Measurements from ENCODE around the gene CALD1. TPM values are rescaled to one million over a fixed set of nuclear protein-coding genes. Genes with fewer than 3 reads are reported as not detected.

CALD1 gene
- polyA plus RNA-seq, 4 donors: 3.4 to 70.8 (median 45.3) TPM

DNA sequence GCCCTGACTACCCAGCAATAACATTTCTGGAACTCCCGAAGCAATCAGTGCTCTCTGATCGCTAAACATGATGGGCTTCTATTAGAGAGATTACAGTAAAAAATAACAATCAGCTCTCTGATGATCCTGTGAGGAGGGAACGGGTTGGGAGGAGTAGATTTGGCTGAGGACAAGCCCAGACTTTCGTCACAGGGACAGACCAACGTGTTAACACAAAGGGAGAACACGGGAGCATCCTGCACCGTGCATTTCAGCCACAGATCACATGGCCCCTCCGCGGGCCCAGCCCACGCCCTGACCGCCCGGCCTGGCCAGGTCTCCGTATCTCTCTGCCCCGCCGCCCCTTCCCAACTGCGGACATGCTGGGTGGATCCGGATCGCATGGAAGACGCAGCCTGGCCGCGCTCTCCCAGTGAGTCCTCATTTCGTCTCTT, 111.8 kb downstream of the CALD1 start:
- Histone ChIP-seq H3K9me3 (ENCODE audit: control insufficient read depth in 2 of 2, insufficient read depth in 1 of 2, low read depth in 1 of 2, low read length in 1 of 2) (peaks cover 0 to 5% of the 10 kb centered on the region in 2 donors), H3K27me3 (ENCODE audit: control insufficient read depth in 3 of 3, insufficient read depth in 3 of 3, low read length in 3 of 3) (peaks cover 0 to 11% (median 6%) of the 10 kb centered on the region in 3 donors), H3K4me1 (ENCODE audit: control insufficient read depth in 3 of 3, insufficient read depth in 2 of 3, low read depth in 1 of 3, low read length in 2 of 3) (peaks cover 0 to 19% (median 0%) of the 10 kb centered on the region in 3 donors), H3K36me3 (ENCODE audit: control insufficient read depth in 3 of 3, insufficient read depth in 2 of 3, low read depth in 1 of 3, low read length in 3 of 3) (peaks cover 0 to 3% (median 0%) of the 10 kb centered on the region in 3 donors), H3K4me3 (ENCODE audit: low read depth in 1 of 3, low read length in 3 of 3) (peak overlapping the region in 1 of 3 donors; percentile 52), H3K27ac (ENCODE audit: low read depth in 1 of 3, low read length in 2 of 3) (peak overlapping the region in 2 of 3 donors; percentile 49 to 66)
- FAIRE-seq (no peak), DNase-seq (peak in 1 of 2 donors; percentile 65)
- WGBS, 3 donors: 4 to 13% (median 11%) methylated on average over 22 of the region's 22 CpGs

- Histone ChIP-seq H3K4me1 (ENCODE audit: control insufficient read depth in 3 of 3, insufficient read depth in 2 of 3, low read depth in 1 of 3, low read length in 2 of 3) (peaks cover 0 to 12% (median 0%) of the 10 kb centered on the region in 3 donors), H3K9me3 (ENCODE audit: control insufficient read depth in 2 of 2, insufficient read depth in 1 of 2, low read depth in 1 of 2, low read length in 1 of 2) (peaks cover 0 to 9% of the 10 kb centered on the region in 2 donors), H3K4me3 (ENCODE audit: low read depth in 1 of 3, low read length in 3 of 3) (peak overlapping the region in 1 of 3 donors; percentile 52), H3K27ac (ENCODE audit: low read depth in 1 of 3, low read length in 2 of 3) (peak overlapping the region; percentile 14 to 66 (median 49)), H3K36me3 (ENCODE audit: control insufficient read depth in 3 of 3, insufficient read depth in 2 of 3, low read depth in 1 of 3, low read length in 3 of 3) (peaks cover 0 to 3% (median 0%) of the 10 kb centered on the region in 3 donors), H3K27me3 (ENCODE audit: control insufficient read depth in 3 of 3, insufficient read depth in 3 of 3, low read length in 3 of 3) (peaks cover 0 to 11% (median 6%) of the 10 kb centered on the region in 3 donors)
- FAIRE-seq (no peak), DNase-seq (peak in 1 of 2 donors; percentile 22)
- 35 to 41% (median 40%) methylated on average over 13 to 14 of the region's 14 CpGs for WGBS, 3 donors
These were observed 112.6 kb downstream of the CALD1 start for GRCh38 chr7:134891696-134892678.

DNA sequence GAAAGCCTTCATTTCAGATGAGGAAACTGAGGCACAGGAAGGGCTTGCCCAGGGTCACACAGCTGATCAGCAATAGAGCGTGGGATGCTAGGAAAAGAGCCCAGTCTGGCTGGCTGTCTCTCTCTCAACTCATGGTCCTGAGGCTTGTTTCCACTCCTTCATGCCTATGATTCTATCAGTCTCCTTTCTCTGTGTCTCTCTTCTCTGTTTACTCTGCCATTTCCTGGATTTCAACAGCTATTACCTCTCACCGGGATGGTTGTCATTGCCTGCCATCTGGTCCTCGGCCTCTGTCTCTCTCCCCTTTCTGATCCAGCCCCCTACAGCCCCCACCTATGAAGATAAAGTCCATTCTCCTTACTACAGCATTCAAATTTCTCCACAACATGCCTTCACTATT, 113.5 kb downstream of the CALD1 start:
- no peak for DNase-seq
- Histone ChIP-seq H3K36me3 (ENCODE audit: control insufficient read depth in 3 of 3, insufficient read depth in 2 of 3, low read depth in 1 of 3, low read length in 3 of 3) (peaks cover 0 to 3% (median 0%) of the 10 kb centered on the region in 3 donors), H3K27ac (ENCODE audit: low read depth in 1 of 3, low read length in 2 of 3) (peak overlapping the region in 2 of 3 donors; percentile 49 to 66), H3K27me3 (ENCODE audit: control insufficient read depth in 3 of 3, insufficient read depth in 3 of 3, low read length in 3 of 3) (peaks cover 0 to 11% (median 6%) of the 10 kb centered on the region in 3 donors), H3K9me3 (ENCODE audit: control insufficient read depth in 2 of 2, insufficient read depth in 1 of 2, low read depth in 1 of 2, low read length in 1 of 2) (peaks cover 0 to 12% of the 10 kb centered on the region in 2 donors), H3K4me3 (ENCODE audit: low read depth in 1 of 3, low read length in 3 of 3) (no peak overlapping the region), H3K4me1 (ENCODE audit: control insufficient read depth in 3 of 3, insufficient read depth in 2 of 3, low read depth in 1 of 3, low read length in 2 of 3) (peaks cover 0 to 10% (median 0%) of the 10 kb centered on the region in 3 donors)
- no peak for FAIRE-seq
- 31 to 46% (median 39%) methylated on average over 3 of the region's 3 CpGs for WGBS, 3 donors

DNA sequence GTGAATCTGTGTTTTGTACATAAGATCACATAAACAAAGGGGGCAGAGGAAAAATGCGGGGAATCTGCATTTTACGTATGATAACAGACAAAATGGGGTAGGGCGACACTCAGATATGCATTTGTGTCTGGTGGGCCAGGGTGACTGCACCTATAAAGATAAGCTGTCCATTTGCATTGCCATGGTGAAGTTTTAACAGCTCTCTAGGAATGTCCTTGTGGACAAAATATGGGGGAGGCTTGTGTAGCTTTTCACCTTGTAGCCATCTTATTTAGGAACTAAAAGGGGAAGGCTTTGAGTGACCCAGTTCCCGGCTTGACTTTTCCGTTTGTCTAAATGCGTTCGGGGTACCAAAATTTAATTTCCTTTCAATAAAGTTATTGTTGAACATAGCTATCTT, 114.5 kb downstream of the CALD1 start:
- FAIRE-seq: no peak
- H3K36me3 ChIP-seq (ENCODE audit: control insufficient read depth in 3 of 3, insufficient read depth in 2 of 3, low read depth in 1 of 3, low read length in 3 of 3): peaks cover 0 to 3% (median 0%) of the 10 kb centered on the region in 3 donors
- H3K9me3 ChIP-seq (ENCODE audit: control insufficient read depth in 2 of 2, insufficient read depth in 1 of 2, low read depth in 1 of 2, low read length in 1 of 2): peaks cover 0 to 12% of the 10 kb centered on the region in 2 donors
- no peak for DNase-seq
- H3K27ac ChIP-seq (ENCODE audit: low read depth in 1 of 3, low read length in 2 of 3): no peak overlapping the region
- H3K4me1 ChIP-seq (ENCODE audit: control insufficient read depth in 3 of 3, insufficient read depth in 2 of 3, low read depth in 1 of 3, low read length in 2 of 3): peaks cover 0 to 10% (median 0%) of the 10 kb centered on the region in 3 donors
- peaks cover 0 to 11% (median 6%) of the 10 kb centered on the region in 3 donors for H3K27me3 ChIP-seq (ENCODE audit: control insufficient read depth in 3 of 3, insufficient read depth in 3 of 3, low read length in 3 of 3)
- 85 to 89% (median 88%) methylated on average over 7 of the region's 7 CpGs for WGBS, 3 donors
- no peak overlapping the region for H3K4me3 ChIP-seq (ENCODE audit: low read depth in 1 of 3, low read length in 3 of 3)

GRCh38 chr7:134894928-134895327, 115.5 kb downstream of the CALD1 start:
- DNase-seq (no peak), FAIRE-seq (no peak)
- Histone ChIP-seq H3K27ac (ENCODE audit: low read depth in 1 of 3, low read length in 2 of 3) (no peak overlapping the region), H3K27me3 (ENCODE audit: control insufficient read depth in 3 of 3, insufficient read depth in 3 of 3, low read length in 3 of 3) (peaks cover 0 to 11% (median 6%) of the 10 kb centered on the region in 3 donors), H3K4me3 (ENCODE audit: low read depth in 1 of 3, low read length in 3 of 3) (no peak overlapping the region), H3K4me1 (ENCODE audit: control insufficient read depth in 3 of 3, insufficient read depth in 2 of 3, low read depth in 1 of 3, low read length in 2 of 3) (peaks cover 0 to 10% (median 0%) of the 10 kb centered on the region in 3 donors), H3K9me3 (ENCODE audit: control insufficient read depth in 2 of 2, insufficient read depth in 1 of 2, low read depth in 1 of 2, low read length in 1 of 2) (peaks cover 0 to 12% of the 10 kb centered on the region in 2 donors), H3K36me3 (ENCODE audit: control insufficient read depth in 3 of 3, insufficient read depth in 2 of 3, low read depth in 1 of 3, low read length in 3 of 3) (peaks cover 0 to 3% (median 0%) of the 10 kb centered on the region in 3 donors)
- WGBS, 3 donors: 44 to 60% (median 59%) methylated on average over 1 of the region's 1 CpG

DNA sequence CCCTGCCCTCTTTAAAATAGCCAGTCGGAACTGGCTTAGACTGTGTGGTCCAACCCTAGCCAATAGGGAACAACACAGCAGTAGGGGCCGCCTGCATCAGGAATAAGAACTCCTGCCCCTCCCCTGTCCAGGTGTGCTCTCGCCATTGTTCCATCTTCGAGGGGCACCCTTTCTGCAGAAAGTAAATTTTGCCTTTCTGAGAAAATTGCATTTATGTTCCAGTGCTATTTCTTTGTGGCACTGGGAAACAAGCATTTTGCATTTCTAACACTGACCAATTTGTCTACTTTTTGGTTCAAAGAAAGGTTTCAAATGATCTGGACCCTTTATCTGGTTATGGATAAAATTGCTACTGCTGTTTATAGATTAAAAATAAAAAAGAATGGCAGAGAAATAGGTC, 116.6 kb downstream of the CALD1 start:
- Histone ChIP-seq H3K9me3 (ENCODE audit: control insufficient read depth in 2 of 2, insufficient read depth in 1 of 2, low read depth in 1 of 2, low read length in 1 of 2) (peaks cover 0 to 12% of the 10 kb centered on the region in 2 donors), H3K27me3 (ENCODE audit: control insufficient read depth in 3 of 3, insufficient read depth in 3 of 3, low read length in 3 of 3) (peaks cover 0 to 11% (median 2%) of the 10 kb centered on the region in 3 donors), H3K4me1 (ENCODE audit: control insufficient read depth in 3 of 3, insufficient read depth in 2 of 3, low read depth in 1 of 3, low read length in 2 of 3) (peaks cover 0 to 3% (median 0%) of the 10 kb centered on the region in 3 donors), H3K27ac (ENCODE audit: low read depth in 1 of 3, low read length in 2 of 3) (no peak overlapping the region), H3K4me3 (ENCODE audit: low read depth in 1 of 3, low read length in 3 of 3) (no peak overlapping the region), H3K36me3 (ENCODE audit: control insufficient read depth in 3 of 3, insufficient read depth in 2 of 3, low read depth in 1 of 3, low read length in 3 of 3) (no peaks in the 10 kb centered on the region)
- WGBS, 3 donors: 90 to 93% (median 93%) methylated on average over 4 of the region's 4 CpGs
- no peak for DNase-seq
- no peak for FAIRE-seq

- Histone ChIP-seq H3K27me3 (ENCODE audit: control insufficient read depth in 3 of 3, insufficient read depth in 3 of 3, low read length in 3 of 3) (peaks cover 0 to 2% (median 0%) of the 10 kb centered on the region in 3 donors), H3K36me3 (ENCODE audit: control insufficient read depth in 3 of 3, insufficient read depth in 2 of 3, low read depth in 1 of 3, low read length in 3 of 3) (no peaks in the 10 kb centered on the region), H3K27ac (ENCODE audit: low read depth in 1 of 3, low read length in 2 of 3) (no peak overlapping the region), H3K9me3 (ENCODE audit: control insufficient read depth in 2 of 2, insufficient read depth in 1 of 2, low read depth in 1 of 2, low read length in 1 of 2) (peaks cover 0 to 12% of the 10 kb centered on the region in 2 donors), H3K4me3 (ENCODE audit: low read depth in 1 of 3, low read length in 3 of 3) (no peak overlapping the region), H3K4me1 (ENCODE audit: control insufficient read depth in 3 of 3, insufficient read depth in 2 of 3, low read depth in 1 of 3, low read length in 2 of 3) (peaks cover 0 to 9% (median 0%) of the 10 kb centered on the region in 3 donors)
- WGBS, 3 donors: 91 to 93% (median 92%) methylated on average over 7 of the region's 7 CpGs
- FAIRE-seq: no peak
- no peak for DNase-seq
These were observed 118.5 kb downstream of the CALD1 start for GRCh38 chr7:134897936-134898335.

DNA sequence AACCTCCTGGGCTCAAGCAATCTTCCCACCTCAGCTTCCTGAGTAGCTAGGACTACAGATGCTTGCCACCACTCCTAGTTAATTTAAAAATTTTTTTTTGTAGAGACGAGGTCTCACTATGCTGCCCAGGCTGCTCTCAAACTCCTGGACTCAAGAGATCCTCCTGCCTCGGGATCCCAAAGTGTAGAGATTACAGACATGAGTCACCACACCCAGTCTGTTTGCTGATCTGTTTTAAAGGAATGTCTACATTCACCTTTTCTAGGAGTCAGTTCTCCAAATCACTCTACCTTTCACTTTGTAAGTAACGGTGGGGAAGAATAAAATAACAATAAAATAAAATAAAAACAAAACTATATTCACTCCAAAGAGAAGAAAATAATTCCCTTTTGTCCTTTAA, 120.3 kb downstream of the CALD1 start:
- Histone ChIP-seq H3K36me3 (ENCODE audit: control insufficient read depth in 3 of 3, insufficient read depth in 2 of 3, low read depth in 1 of 3, low read length in 3 of 3) (no peaks in the 10 kb centered on the region), H3K27ac (ENCODE audit: low read depth in 1 of 3, low read length in 2 of 3) (no peak overlapping the region), H3K27me3 (ENCODE audit: control insufficient read depth in 3 of 3, insufficient read depth in 3 of 3, low read length in 3 of 3) (no peaks in the 10 kb centered on the region), H3K4me1 (ENCODE audit: control insufficient read depth in 3 of 3, insufficient read depth in 2 of 3, low read depth in 1 of 3, low read length in 2 of 3) (peaks cover 0 to 9% (median 0%) of the 10 kb centered on the region in 3 donors), H3K4me3 (ENCODE audit: low read depth in 1 of 3, low read length in 3 of 3) (no peak overlapping the region), H3K9me3 (ENCODE audit: control insufficient read depth in 2 of 2, insufficient read depth in 1 of 2, low read depth in 1 of 2, low read length in 1 of 2) (peaks cover 0 to 12% of the 10 kb centered on the region in 2 donors)
- no peak for DNase-seq
- WGBS, 3 donors: 42 to 57% (median 57%) methylated on average over 3 of the region's 3 CpGs
- no peak for FAIRE-seq

All from small intestine (tissue), 7 donors.